ENCODE results near the gene ANKRD55.

ANKRD55 gene

GRCh38 chr5:56112526-56113121 lies 120.5 kb downstream of the ANKRD55 start (continued):
- peak; percentile 46; the same call in 1 of the 2 replicates for TF ChIP-seq ZBTB8A (tag by site-specific recombination; IDR thresholded peaks at IDR 0.05)
- TF ChIP-seq INSM2 (tag by site-specific recombination; IDR thresholded peaks at IDR 0.05) = peak; percentile 80
- TF ChIP-seq ZNF76 (tag by site-specific recombination; IDR thresholded peaks at IDR 0.05; ENCODE audit: borderline replicate concordance, low read depth) = no peak
- TF ChIP-seq EGR2 (tag by site-specific recombination; IDR thresholded peaks at IDR 0.05; ENCODE audit: low read depth) = no peak
- TF ChIP-seq ZNF16 (tag by site-specific recombination; IDR thresholded peaks at IDR 0.05; ENCODE audit: low read depth) = no peak
- no peak for TF ChIP-seq REST (tag by site-specific recombination; IDR thresholded peaks at IDR 0.05)
- TF ChIP-seq ZFP37 (tag by site-specific recombination; IDR thresholded peaks at IDR 0.05) = no peak
- TF ChIP-seq ZNF138 (tag by site-specific recombination; IDR thresholded peaks at IDR 0.05; ENCODE audit: borderline replicate concordance) = no peak
- TF ChIP-seq ZNF19 (tag by site-specific recombination; IDR thresholded peaks at IDR 0.05; ENCODE audit: low read depth) = no peak
- 0 out of 2 replicates have a peak, but pooled peaks have one; percentile 26 for TF ChIP-seq GLI2 (tag by site-specific recombination; IDR thresholded peaks at IDR 0.05; ENCODE audit: borderline replicate concordance, low read depth)
- peak; percentile 58; the same call in 1 of the 2 replicates for TF ChIP-seq ZBTB6 (tag by site-specific recombination; IDR thresholded peaks at IDR 0.05)
- TF ChIP-seq ZNF133 (tag by site-specific recombination; IDR thresholded peaks at IDR 0.05) = no peak
- no peak for TF ChIP-seq ZNF121 (tag by site-specific recombination; IDR thresholded peaks at IDR 0.05)
- no peak for TF ChIP-seq ZNF571 (tag by site-specific recombination; IDR thresholded peaks at IDR 0.05)
- peak; percentile 85; the same call in 1 of the 2 replicates for TF ChIP-seq TRIM28 (IDR thresholded peaks at IDR 0.05; ENCODE audit: borderline replicate concordance, low read length)
- TF ChIP-seq FEZF1 (tag by site-specific recombination; IDR thresholded peaks at IDR 0.05) = peak; percentile 100
- TF ChIP-seq ZBTB7A (tag by site-specific recombination; IDR thresholded peaks at IDR 0.05; ENCODE audit: low read depth) = no peak
- TF ChIP-seq ZNF26 (tag by site-specific recombination; IDR thresholded peaks at IDR 0.05) = no peak
- TF ChIP-seq ZXDB (tag by site-specific recombination; IDR thresholded peaks at IDR 0.05) = peak; percentile 94
- TF ChIP-seq ZNF544 (tag by site-specific recombination; IDR thresholded peaks at IDR 0.05) = no peak
- no peak for TF ChIP-seq MEIS1 (CRISPR knock-in tag; IDR thresholded peaks at IDR 0.05; ENCODE audit: borderline replicate concordance)
- no peak for TF ChIP-seq HOXC10 (CRISPR knock-in tag; IDR thresholded peaks at IDR 0.05)
- TF ChIP-seq ZNF239 (tag by site-specific recombination; IDR thresholded peaks at IDR 0.05) = no peak
- no peak for TF ChIP-seq YY1 (tag by site-specific recombination; IDR thresholded peaks at IDR 0.05)
- no peak for TF ChIP-seq ZNF175 (tag by site-specific recombination; IDR thresholded peaks at IDR 0.05)
- no peak for TF ChIP-seq ZNF473 (tag by site-specific recombination; IDR thresholded peaks at IDR 0.05)
- no peak for TF ChIP-seq ZNF433 (tag by site-specific recombination; IDR thresholded peaks at IDR 0.05; ENCODE audit: low read depth)
- TF ChIP-seq BCL6B (tag by site-specific recombination; IDR thresholded peaks at IDR 0.05) = peak; percentile 95
- peak; percentile 57; the same call in 1 of the 2 replicates for TF ChIP-seq ZNF488 (tag by site-specific recombination; IDR thresholded peaks at IDR 0.05)
- no peak for TF ChIP-seq ZNF184 (tag by site-specific recombination; IDR thresholded peaks at IDR 0.05)

Measured in HEK293 (cell line).